Hepatocyte (in vitro differentiated cells): ENCODE data around the gene SYT12. TPM values are rescaled to one million over a fixed set of nuclear protein-coding genes. Genes with fewer than 3 reads are reported as not detected.
A peak's percentile ranks its signal among the peaks of the same experiment; 100 is the strongest.

ENCODE experiments used
- DNase-seq: peaks from one replicate; pipeline ENCODE4 v3.0.0-alpha.2; 2016; ENCODE audit warnings: low spot score
- H2AFZ ChIP-seq: fragments of 200-600 bp; sonication (generic); 2 replicates; pipeline ENCODE4 v1.6.0; 2016; ENCODE audit warnings: antibody characterized with exemption, mild to moderate bottlenecking
- H3K27ac ChIP-seq: fragments of 200-600 bp; sonication (generic); 2 replicates; pipeline ENCODE4 v1.5.1; 2016; ENCODE audit warnings: mild to moderate bottlenecking
- H3K27me3 ChIP-seq: fragments of 200-600 bp; sonication (generic); 2 replicates; pipeline ENCODE4 v1.6.1; 2016
- H3K36me3 ChIP-seq: fragments of 200-600 bp; sonication (generic); replicated peaks from 2 replicates; pipeline ENCODE4 v1.5.1; 2016; ENCODE audit warnings: low read depth; ENCODE audit not compliant: insufficient read depth
- H3K4me1 ChIP-seq: fragments of 200-600 bp; sonication (generic); 2 replicates; pipeline ENCODE4 v1.5.1; 2016; ENCODE audit warnings: mild to moderate bottlenecking, moderate library complexity; ENCODE audit not compliant: insufficient read depth
- H3K4me2 ChIP-seq: fragments of 200-600 bp; sonication (generic); 2 replicates; pipeline ENCODE4 v1.6.0; 2016
- H3K4me3 ChIP-seq: fragments of 200-600 bp; sonication (generic); 2 replicates; pipeline ENCODE4 v1.5.1; 2016; ENCODE audit warnings: mild to moderate bottlenecking
- H3K79me2 ChIP-seq: fragments of 200-600 bp; sonication (generic); 2 replicates; pipeline ENCODE4 v1.6.0; 2017; ENCODE audit warnings: mild to moderate bottlenecking
- H3K9me2 ChIP-seq: fragments of 200-600 bp; sonication (generic); replicated peaks from 2 replicates; pipeline ENCODE4 v1.6.0; 2017; ENCODE audit warnings: mild to moderate bottlenecking; ENCODE audit not compliant: insufficient read depth
- H3K9me3 ChIP-seq: fragments of 200-600 bp; sonication (generic); 2 replicates; pipeline ENCODE4 v1.5.1; 2016; ENCODE audit warnings: low read depth, mild to moderate bottlenecking
- H4K20me1 ChIP-seq: fragments of 200-600 bp; sonication (generic); 2 replicates; pipeline ENCODE4 v1.6.0; 2016; ENCODE audit warnings: mild to moderate bottlenecking; ENCODE audit not compliant: insufficient read depth, poor library complexity, severe bottlenecking
- EZH2 ChIP-seq: fragments of 200-600 bp; sonication (generic); IDR thresholded peaks from 2 replicates; pipeline ENCODE4 v1.6.1; 2016; ENCODE audit warnings: antibody characterized with exemption, mild to moderate bottlenecking, borderline replicate concordance
- EZH2phosphoT487 ChIP-seq: fragments of 200-600 bp; sonication (generic); IDR thresholded peaks from one replicate; pipeline ENCODE4 v1.6.1; 2018; ENCODE audit warnings: antibody characterized with exemption, mild to moderate bottlenecking, low read depth, moderate library complexity; ENCODE audit not compliant: unreplicated experiment, severe bottlenecking
- WGBS: methylation state at CpG from one replicate; pipeline ENCODE4 v1.1.6; 2016; ENCODE audit warnings: low lambda C conversion rate; ENCODE audit errors: missing lambda C conversion rate; 5-methylcytosine and 5-hydroxymethylcytosine counted together
- polyA plus RNA-seq: library from polyadenylated mRNA; unstranded; fragments of >200 nt; fragmentation: Nextera tagmentation; extraction: Ambion mirVana; gene quantifications from 2 replicates; pipeline ENCODE4 v1.2.1, GENCODE V29; 2016
- total RNA-seq: library from RNA; depleted of rRNA; stranded (reverse); fragments of >200 nt; gene quantifications from 2 replicates; pipeline ENCODE4 v1.2.3, GENCODE V29; 2014
- TF ChIP-seq, protein P1 (sequence below): fragments of 200-600 bp; sonication (generic); IDR thresholded peaks from 2 replicates; pipeline ENCODE4 v1.5.1; 2016; ENCODE audit warnings: antibody characterized with exemption, mild to moderate bottlenecking; ENCODE audit not compliant: poor library complexity

SYT12 gene
- total and polyA plus RNA-seq, 2 experiments from 2014 or later = 0.27 to 0.50 TPM

- H2AFZ ChIP-seq = no peak overlapping the region
- no peaks in the 10 kb centered on the region for H3K9me3 ChIP-seq
- H3K79me2 ChIP-seq = no peaks in the 10 kb centered on the region
- peak overlapping the region; percentile 16 for H3K27ac ChIP-seq
- no peaks in the 10 kb centered on the region for H3K9me2 ChIP-seq
- no peak overlapping the region for H3K4me3 ChIP-seq
- no peaks in the 10 kb centered on the region for H3K36me3 ChIP-seq
- peaks cover 21% of the 10 kb centered on the region for H3K4me1 ChIP-seq
- DNase-seq = no peak
- TF ChIP-seq EZH2phosphoT487 = no peak
- no peak for TF ChIP-seq EZH2
- TF ChIP-seq, protein P1, sequence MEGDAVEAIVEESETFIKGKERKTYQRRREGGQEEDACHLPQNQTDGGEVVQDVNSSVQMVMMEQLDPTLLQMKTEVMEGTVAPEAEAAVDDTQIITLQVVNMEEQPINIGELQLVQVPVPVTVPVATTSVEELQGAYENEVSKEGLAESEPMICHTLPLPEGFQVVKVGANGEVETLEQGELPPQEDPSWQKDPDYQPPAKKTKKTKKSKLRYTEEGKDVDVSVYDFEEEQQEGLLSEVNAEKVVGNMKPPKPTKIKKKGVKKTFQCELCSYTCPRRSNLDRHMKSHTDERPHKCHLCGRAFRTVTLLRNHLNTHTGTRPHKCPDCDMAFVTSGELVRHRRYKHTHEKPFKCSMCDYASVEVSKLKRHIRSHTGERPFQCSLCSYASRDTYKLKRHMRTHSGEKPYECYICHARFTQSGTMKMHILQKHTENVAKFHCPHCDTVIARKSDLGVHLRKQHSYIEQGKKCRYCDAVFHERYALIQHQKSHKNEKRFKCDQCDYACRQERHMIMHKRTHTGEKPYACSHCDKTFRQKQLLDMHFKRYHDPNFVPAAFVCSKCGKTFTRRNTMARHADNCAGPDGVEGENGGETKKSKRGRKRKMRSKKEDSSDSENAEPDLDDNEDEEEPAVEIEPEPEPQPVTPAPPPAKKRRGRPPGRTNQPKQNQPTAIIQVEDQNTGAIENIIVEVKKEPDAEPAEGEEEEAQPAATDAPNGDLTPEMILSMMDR = no peak
- 80% methylated on average over 11 of the region's 11 CpGs for WGBS
- no peaks in the 10 kb centered on the region for H3K27me3 ChIP-seq
- H4K20me1 ChIP-seq = no peaks in the 10 kb centered on the region
- H3K4me2 ChIP-seq = no peak overlapping the region
Measured at GRCh38 chr11:66975405-66976027, 47.4 kb upstream of the SYT12 start.

DNA sequence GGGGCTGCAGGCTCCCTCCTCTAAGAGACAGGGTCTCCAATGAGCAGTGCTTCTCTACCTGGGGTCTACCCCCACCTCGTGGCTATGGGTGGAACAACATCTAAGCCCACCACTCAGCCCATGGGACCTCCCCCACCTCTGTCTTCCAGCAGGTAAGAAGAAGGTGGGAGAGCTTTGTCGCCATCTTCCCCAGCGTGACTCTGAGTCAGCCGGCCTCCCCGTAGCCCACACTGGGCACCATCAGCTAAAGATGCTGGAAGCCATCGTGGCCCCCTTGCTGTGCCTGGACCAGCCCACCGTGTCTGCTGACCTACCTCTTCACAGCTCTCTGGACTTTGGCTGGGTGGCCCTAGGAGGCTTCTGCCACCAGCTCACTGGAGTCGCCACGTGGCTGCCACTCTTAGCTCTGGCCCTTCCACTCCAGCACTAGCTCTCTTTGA lies 46.9 kb upstream of the SYT12 start:
- Histone ChIP-seq H3K4me1 (peaks cover 18% of the 10 kb centered on the region), H3K4me2 (no peak overlapping the region), H4K20me1 (no peaks in the 10 kb centered on the region), H3K79me2 (no peaks in the 10 kb centered on the region), H3K27me3 (no peaks in the 10 kb centered on the region), H2AFZ (no peak overlapping the region), H3K4me3 (no peak overlapping the region), H3K27ac (no peak overlapping the region), H3K9me3 (no peaks in the 10 kb centered on the region), H3K9me2 (no peaks in the 10 kb centered on the region), H3K36me3 (no peaks in the 10 kb centered on the region)
- TF ChIP-seq EZH2phosphoT487 = no peak
- TF ChIP-seq, protein P1 = peak; percentile 68
- no peak for TF ChIP-seq EZH2
- 45% methylated on average over 9 of the region's 9 CpGs for WGBS
- peak; percentile 46 for DNase-seq

- TF ChIP-seq EZH2 (no peak), EZH2phosphoT487 (no peak)
- TF ChIP-seq, protein P1 = no peak
- no peak overlapping the region for H3K27ac ChIP-seq
- H3K4me1 ChIP-seq = peaks cover 11% of the 10 kb centered on the region
- H3K4me3 ChIP-seq = no peak overlapping the region
- no peaks in the 10 kb centered on the region for H3K9me2 ChIP-seq
- H3K79me2 ChIP-seq = no peaks in the 10 kb centered on the region
- H3K27me3 ChIP-seq = no peaks in the 10 kb centered on the region
- H3K9me3 ChIP-seq = no peaks in the 10 kb centered on the region
- H3K4me2 ChIP-seq = no peak overlapping the region
- DNase-seq = no peak
- whole genome bisulfite sequencing = 87% methylated on average over 6 of the region's 6 CpGs
- H2AFZ ChIP-seq = no peak overlapping the region
- no peaks in the 10 kb centered on the region for H3K36me3 ChIP-seq
- no peaks in the 10 kb centered on the region for H4K20me1 ChIP-seq
Measured at GRCh38 chr11:66976925-66977324, 46.0 kb upstream of the SYT12 start.
